ENCODE measurements around the gene HVCN1. TPM values are rescaled to one million over a fixed set of nuclear protein-coding genes. Genes with fewer than 3 reads are reported as not detected.

HVCN1 gene
- total RNA-seq, 6 experiments from 2014 or later: 0.55 to 2.4 (median 1.6) TPM

GRCh38 chr12:110733089-110733715 is 44.3 kb upstream of the HVCN1 start:
- H3K27me3 ChIP-seq: no peaks in the 10 kb centered on the region
- H3K36me3 ChIP-seq: peaks cover 0 to 33% (median 12%) of the 10 kb centered on the region in 4 donors
- peak overlapping the region; percentile 20 to 85 (median 80) for H3K27ac ChIP-seq
- WGBS (ENCODE audit: insufficient coverage, low coverage, low lambda C conversion rate, missing lambda C conversion rate): 5% methylated on average over 5 of the region's 5 CpGs
- H3K4me1 ChIP-seq: peaks cover 0 to 57% (median 13%) of the 10 kb centered on the region in 4 donors
- DNase-seq (peak in 1 of 3 donors; percentile 60), ATAC-seq (peak; percentile 80 to 83 (median 81))
- H3K4me3 ChIP-seq: peak overlapping the region in 2 of 3 donors; percentile 1 to 2
- H3K9me3 ChIP-seq: no peaks in the 10 kb centered on the region
- intact Hi-C loops (cut with DNase I): no loop called here
- TF ChIP-seq, protein P1, sequence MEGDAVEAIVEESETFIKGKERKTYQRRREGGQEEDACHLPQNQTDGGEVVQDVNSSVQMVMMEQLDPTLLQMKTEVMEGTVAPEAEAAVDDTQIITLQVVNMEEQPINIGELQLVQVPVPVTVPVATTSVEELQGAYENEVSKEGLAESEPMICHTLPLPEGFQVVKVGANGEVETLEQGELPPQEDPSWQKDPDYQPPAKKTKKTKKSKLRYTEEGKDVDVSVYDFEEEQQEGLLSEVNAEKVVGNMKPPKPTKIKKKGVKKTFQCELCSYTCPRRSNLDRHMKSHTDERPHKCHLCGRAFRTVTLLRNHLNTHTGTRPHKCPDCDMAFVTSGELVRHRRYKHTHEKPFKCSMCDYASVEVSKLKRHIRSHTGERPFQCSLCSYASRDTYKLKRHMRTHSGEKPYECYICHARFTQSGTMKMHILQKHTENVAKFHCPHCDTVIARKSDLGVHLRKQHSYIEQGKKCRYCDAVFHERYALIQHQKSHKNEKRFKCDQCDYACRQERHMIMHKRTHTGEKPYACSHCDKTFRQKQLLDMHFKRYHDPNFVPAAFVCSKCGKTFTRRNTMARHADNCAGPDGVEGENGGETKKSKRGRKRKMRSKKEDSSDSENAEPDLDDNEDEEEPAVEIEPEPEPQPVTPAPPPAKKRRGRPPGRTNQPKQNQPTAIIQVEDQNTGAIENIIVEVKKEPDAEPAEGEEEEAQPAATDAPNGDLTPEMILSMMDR (IDR thresholded peaks at IDR 0.05): no peak
- no peak for TF ChIP-seq POLR2A (IDR thresholded peaks at IDR 0.05)

DNA sequence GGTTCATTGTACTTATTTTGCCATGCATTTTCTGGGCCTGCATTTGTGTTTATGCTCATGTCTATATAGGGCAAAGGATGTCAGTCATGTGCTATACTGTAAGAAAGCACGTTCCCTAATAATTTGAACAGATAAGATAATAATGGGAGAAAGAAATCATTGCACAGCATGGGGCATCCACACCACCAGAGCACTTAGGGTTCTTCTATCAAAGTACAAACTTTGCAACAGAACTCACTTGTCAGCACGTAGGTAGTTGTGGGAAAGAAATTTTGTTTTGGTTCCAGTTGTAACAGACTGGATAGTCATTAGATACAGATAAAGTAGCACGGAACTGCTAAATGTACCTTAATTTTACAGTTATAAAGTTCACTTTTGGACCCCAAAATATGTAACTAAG is 43.7 kb upstream of the HVCN1 start:
- H3K9me3 ChIP-seq: no peaks in the 10 kb centered on the region
- DNase-seq (no peak), ATAC-seq (peak; percentile 37 to 63 (median 57))
- H3K4me3 ChIP-seq: no peak overlapping the region
- peak overlapping the region; percentile 6 to 85 (median 80) for H3K27ac ChIP-seq
- TF ChIP-seq, protein P1 (IDR thresholded peaks at IDR 0.05): no peak
- TF ChIP-seq POLR2A (IDR thresholded peaks at IDR 0.05): no peak
- peaks cover 0 to 57% (median 13%) of the 10 kb centered on the region in 4 donors for H3K4me1 ChIP-seq
- no peaks in the 10 kb centered on the region for H3K27me3 ChIP-seq
- WGBS (ENCODE audit: insufficient coverage, low coverage, low lambda C conversion rate, missing lambda C conversion rate): 18% methylated on average over 3 of the region's 3 CpGs
- intact Hi-C loops (cut with DNase I): no loop called here
- peaks cover 0 to 33% (median 12%) of the 10 kb centered on the region in 4 donors for H3K36me3 ChIP-seq

- Histone ChIP-seq H3K4me1 (peaks cover 0 to 57% (median 13%) of the 10 kb centered on the region in 4 donors), H3K36me3 (peaks cover 0 to 39% (median 12%) of the 10 kb centered on the region in 4 donors), H3K4me3 (no peak overlapping the region), H3K27ac (no peak overlapping the region), H3K9me3 (no peaks in the 10 kb centered on the region), H3K27me3 (no peaks in the 10 kb centered on the region)
- intact Hi-C loops (cut with DNase I): no loop called here
- ATAC-seq (no peak), DNase-seq (no peak)
- 26% methylated on average over 2 of the region's 2 CpGs for WGBS (ENCODE audit: insufficient coverage, low coverage, low lambda C conversion rate, missing lambda C conversion rate)
- TF ChIP-seq, protein P1 (IDR thresholded peaks at IDR 0.05): no peak
- no peak for TF ChIP-seq POLR2A (IDR thresholded peaks at IDR 0.05)
Measured at GRCh38 chr12:110731479-110731878, 42.6 kb upstream of the HVCN1 start.

DNA sequence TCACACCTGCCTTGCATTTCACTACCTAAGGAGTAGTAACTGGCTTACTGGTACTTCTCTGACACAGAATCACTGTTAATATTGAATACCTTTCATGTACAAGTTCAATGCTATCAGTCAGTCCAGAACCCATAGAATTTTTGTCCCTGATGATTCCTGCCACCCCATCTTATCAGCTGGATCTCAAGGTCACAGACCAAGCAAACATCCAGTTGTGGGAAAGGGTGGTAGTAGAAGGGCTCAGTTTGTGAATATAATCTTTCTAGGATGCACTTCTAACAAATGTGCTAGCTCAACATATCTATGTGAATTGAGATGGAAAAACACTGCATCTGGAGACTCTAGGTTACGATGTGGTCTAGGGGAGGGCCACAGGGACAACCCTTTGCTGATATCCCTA is 39.7 kb upstream of the HVCN1 start:
- intact Hi-C loops (cut with DNase I): no loop called here
- Histone ChIP-seq H3K4me3 (no peak overlapping the region), H3K27me3 (no peaks in the 10 kb centered on the region), H3K9me3 (no peaks in the 10 kb centered on the region), H3K27ac (no peak overlapping the region), H3K4me1 (peaks cover 0 to 46% (median 8%) of the 10 kb centered on the region in 4 donors), H3K36me3 (peaks cover 0 to 65% (median 20%) of the 10 kb centered on the region in 4 donors)
- TF ChIP-seq, protein P1 (IDR thresholded peaks at IDR 0.05): no peak
- no peak for TF ChIP-seq POLR2A (IDR thresholded peaks at IDR 0.05)
- WGBS (ENCODE audit: insufficient coverage, low coverage, low lambda C conversion rate, missing lambda C conversion rate): 86% methylated on average over 1 of the region's 1 CpG
- ATAC-seq (no peak), DNase-seq (no peak)
